Breast epithelium (tissue), 4 donors: Measurements from ENCODE around the gene MAMDC4. TPM values are rescaled to one million over a fixed set of nuclear protein-coding genes. Genes with fewer than 3 reads are reported as not detected.
A peak's percentile ranks its signal among the peaks of the same experiment; 100 is the strongest.

ENCODE experiments used
- DNase-seq, 2 donors: peaks; one replicate each; pipeline ENCODE4 v3.0.0-alpha.2; 2019; ENCODE audit warnings: low spot score in 2 of 2
- H3K27ac ChIP-seq, 2 donors: fragments of 200-600 bp; sonication (generic) in 1 of 2; one replicate each; pipeline ENCODE4 v1.5.1; 2016 to 2019; ENCODE audit warnings: mild to moderate bottlenecking in 1 of 2
- H3K27me3 ChIP-seq, 2 donors: fragments of 200-600 bp; sonication (generic) in 1 of 2; one replicate each; pipeline versions ENCODE4 v1.5.1 to v1.6.0; 2017 to 2019; ENCODE audit warnings: control low read depth in 1 of 2, mild to moderate bottlenecking in 1 of 2
- H3K36me3 ChIP-seq: fragments of 200-600 bp; one replicate; pipeline ENCODE4 v1.5.1; 2019
- H3K4me1 ChIP-seq, 2 donors: fragments of 200-600 bp; sonication (generic); one replicate each; pipeline ENCODE4 v1.5.1; 2016 to 2019; ENCODE audit warnings: control low read depth in 1 of 2
- H3K4me3 ChIP-seq, 3 donors: fragments of 200-600 bp; sonication (generic); 1 replicate in 2 of 3; 2 replicates in 1 of 3; pipeline ENCODE4 v1.5.1; 2016 to 2019; ENCODE audit warnings: mild to moderate bottlenecking in 3 of 3, moderate library complexity in 2 of 3
- H3K9me3 ChIP-seq, 2 donors: fragments of 200-600 bp; sonication (generic) in 1 of 2; one replicate each; pipeline ENCODE4 v1.5.1; 2016 to 2019; ENCODE audit warnings: control low read depth in 1 of 2
- CTCF ChIP-seq, 3 donors: fragments of 450-650 bp; IDR thresholded peaks; one replicate each; pipeline ENCODE4 v1.5.1; 2016 to 2017; ENCODE audit warnings: antibody characterized with exemption in 3 of 3, mild to moderate bottlenecking in 3 of 3, moderate library complexity in 3 of 3
- POLR2A ChIP-seq: fragments of 450-650 bp; IDR thresholded peaks from one replicate; pipeline ENCODE4 v1.6.1; 2016; ENCODE audit warnings: antibody characterized with exemption, mild to moderate bottlenecking, moderate library complexity
- POLR2AphosphoS5 ChIP-seq, 3 donors: sonication (generic); formaldehyde crosslinking; IDR thresholded peaks; one replicate each; pipeline ENCODE4 v1.6.1; 2017; ENCODE audit warnings: antibody characterized with exemption in 3 of 3
- intact Hi-C: fragments of 100-400 bp; cut with DNase I; formaldehyde crosslinking; loops from one replicate; pipeline ENCODE4 v1.15.1; 2023; ENCODE audit warnings: low total_unique reads
- total RNA-seq, 3 donors: library from RNA; depleted of rRNA; stranded (reverse); fragments of >200 nt; gene quantifications; one replicate each; pipeline ENCODE4 v1.1.0, GENCODE V29; 2016

The MAMDC4 gene
- total RNA-seq, 3 donors from 2014 or later: 0.64 to 5.6 (median 3.4) TPM

DNA sequence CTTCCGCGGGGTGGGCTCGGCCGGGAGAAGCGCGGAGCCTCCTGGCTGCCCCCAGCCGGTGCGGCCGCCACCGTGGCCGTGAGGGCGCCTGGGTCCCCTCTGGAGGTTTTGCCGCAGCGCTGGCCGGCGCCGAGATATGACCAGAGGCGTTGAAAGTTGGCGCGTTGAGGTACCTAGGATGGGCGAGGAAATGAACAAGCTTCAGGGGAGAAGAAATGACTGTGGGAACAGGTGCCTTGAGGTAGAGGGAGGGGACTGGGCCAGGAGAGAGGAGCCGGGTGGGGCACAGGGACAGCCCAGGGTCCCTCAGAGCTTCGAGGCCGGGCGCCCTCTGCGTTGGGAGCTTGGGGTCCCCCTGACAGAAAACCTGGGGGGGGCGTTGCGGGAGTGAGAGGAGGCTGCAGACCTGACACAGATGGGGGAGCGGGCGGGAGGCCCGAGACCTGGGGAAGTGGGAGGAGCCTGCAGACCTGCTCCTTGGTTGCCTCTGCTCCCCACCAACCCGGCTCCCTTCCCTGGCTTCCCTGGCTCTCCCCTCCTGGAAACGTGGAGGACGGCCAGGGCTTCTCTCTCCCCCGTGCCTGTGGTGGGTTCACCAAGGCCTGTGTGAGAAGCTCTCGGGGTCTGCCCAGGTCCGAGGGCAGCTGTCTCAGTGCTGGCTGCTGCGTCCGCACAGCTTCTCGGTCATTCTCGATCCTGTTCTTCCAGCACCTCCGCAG lies 30.2 kb upstream of the MAMDC4 start:
- Histone ChIP-seq H3K9me3 (no peaks in the 10 kb centered on the region), H3K4me1 (no peaks in the 10 kb centered on the region), H3K4me3 (peak overlapping the region; percentile 31 to 57 (median 36)), H3K27ac (no peak overlapping the region), H3K36me3 (peaks cover 6% of the 10 kb centered on the region), H3K27me3 (no peaks in the 10 kb centered on the region)
- TF ChIP-seq POLR2AphosphoS5 (IDR thresholded peaks at IDR 0.05) (no peak), POLR2A (no peak), CTCF (IDR thresholded peaks at IDR 0.05) (no peak)
- DNase-seq: no peak
- intact Hi-C loops: no loop called here

DNA sequence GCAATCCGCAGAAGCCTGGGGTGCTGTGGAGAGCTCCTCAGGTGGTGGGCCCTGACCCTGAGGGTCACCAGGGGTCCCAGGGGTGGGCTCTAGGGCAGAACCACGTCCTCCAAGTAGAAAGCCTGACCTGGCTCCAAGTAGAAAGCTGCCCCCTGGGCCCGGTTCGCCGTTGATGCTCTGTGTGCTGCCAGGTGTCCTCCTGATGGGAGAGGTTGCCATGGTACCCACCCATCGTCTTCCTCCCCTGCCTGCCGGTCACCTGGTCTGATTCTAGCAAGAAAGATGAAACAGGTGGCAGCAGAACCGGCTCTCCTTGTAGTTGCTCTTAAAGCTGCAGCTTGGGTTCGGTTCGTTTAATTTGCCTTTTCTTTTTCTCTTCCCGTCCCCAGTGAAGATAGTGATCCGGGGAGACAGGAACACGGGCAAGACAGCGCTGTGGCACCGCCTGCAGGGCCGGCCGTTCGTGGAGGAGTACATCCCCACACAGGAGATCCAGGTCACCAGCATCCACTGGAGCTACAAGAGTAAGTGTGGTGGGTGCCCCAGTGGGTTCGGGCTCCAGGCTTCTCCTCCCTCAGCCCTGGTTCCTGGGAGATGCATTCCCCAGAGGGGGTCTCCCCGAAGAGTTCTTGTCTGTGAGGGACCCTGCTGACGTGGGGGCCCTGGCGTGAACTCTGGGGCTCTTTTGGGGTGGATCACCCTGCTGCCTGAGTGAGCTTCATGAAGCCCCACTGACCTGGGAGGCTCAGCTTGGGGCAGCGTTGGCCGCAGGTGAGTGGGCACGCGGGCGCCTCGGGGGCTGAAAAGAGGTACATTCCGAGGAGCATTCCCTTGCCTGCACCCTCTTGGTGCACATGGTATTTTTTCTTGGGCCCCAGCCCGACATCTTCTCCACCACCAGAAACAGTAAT lies 28.8 kb upstream of the MAMDC4 start:
- TF ChIP-seq POLR2AphosphoS5 (IDR thresholded peaks at IDR 0.05) (no peak), CTCF (IDR thresholded peaks at IDR 0.05) (no peak), POLR2A (no peak)
- no peaks in the 10 kb centered on the region for H3K9me3 ChIP-seq
- no peak overlapping the region for H3K4me3 ChIP-seq
- no peaks in the 10 kb centered on the region for H3K4me1 ChIP-seq
- no peak overlapping the region for H3K27ac ChIP-seq
- intact Hi-C loops: no loop called here
- peaks cover 6% of the 10 kb centered on the region for H3K36me3 ChIP-seq
- DNase-seq: no peak
- H3K27me3 ChIP-seq: no peaks in the 10 kb centered on the region

- Histone ChIP-seq H3K9me3 (no peaks in the 10 kb centered on the region), H3K4me1 (no peaks in the 10 kb centered on the region), H3K27me3 (no peaks in the 10 kb centered on the region), H3K27ac (no peak overlapping the region), H3K4me3 (no peak overlapping the region), H3K36me3 (peaks cover 9% of the 10 kb centered on the region)
- intact Hi-C loops: no loop called here
- TF ChIP-seq POLR2AphosphoS5 (IDR thresholded peaks at IDR 0.05) (no peak), CTCF (IDR thresholded peaks at IDR 0.05) (no peak), POLR2A (no peak)
- DNase-seq: no peak
These were observed 27.5 kb upstream of the MAMDC4 start for GRCh38 chr9:136824496-136825225.

DNA sequence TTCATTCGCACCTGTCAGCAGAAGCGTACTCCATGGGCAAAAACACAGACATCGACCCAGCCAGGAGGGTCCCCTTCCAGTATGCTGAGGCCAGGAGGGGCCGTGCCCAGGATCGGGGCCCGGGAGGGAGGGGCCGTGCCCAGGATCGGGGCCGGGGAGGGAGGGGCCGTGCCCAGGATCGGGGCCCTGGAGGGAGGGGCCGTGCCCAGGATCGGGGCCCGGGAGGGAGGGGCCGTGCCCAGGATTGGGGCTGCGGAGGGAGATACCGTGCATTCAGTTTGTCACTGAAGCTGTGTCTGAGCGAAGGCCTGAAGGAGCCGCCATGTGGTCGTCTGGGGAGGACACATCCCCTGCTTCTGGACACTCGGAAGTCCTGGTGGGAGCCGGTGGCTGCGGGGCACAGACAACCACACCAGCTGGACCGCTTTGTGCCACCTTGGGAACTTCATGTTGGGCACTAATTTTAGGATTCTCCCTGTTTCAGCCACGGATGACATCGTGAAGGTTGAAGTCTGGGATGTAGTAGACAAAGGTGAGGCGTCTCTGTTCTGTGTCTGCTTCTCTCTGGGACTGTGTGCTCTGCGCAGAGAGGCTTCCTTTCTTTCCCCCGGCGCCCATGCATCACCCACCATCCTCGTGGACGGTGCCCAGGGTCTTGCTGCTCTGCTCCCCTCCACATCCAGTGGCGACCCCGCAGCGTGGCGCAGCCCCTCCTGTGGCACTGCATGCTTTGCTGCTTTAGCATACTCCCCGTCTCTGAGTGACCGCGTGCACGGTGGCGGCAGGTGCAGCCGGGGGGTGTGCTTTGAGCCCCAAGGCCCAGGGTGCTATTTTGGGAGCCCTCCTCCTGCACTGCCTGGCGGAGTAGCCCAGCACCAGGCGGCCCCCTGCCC lies 26.6 kb upstream of the MAMDC4 start:
- no peak for DNase-seq
- H3K4me1 ChIP-seq: no peaks in the 10 kb centered on the region
- intact Hi-C loops: no loop called here
- no peaks in the 10 kb centered on the region for H3K9me3 ChIP-seq
- no peak overlapping the region for H3K27ac ChIP-seq
- H3K27me3 ChIP-seq: no peaks in the 10 kb centered on the region
- no peak overlapping the region for H3K4me3 ChIP-seq
- TF ChIP-seq POLR2AphosphoS5 (IDR thresholded peaks at IDR 0.05) (no peak), POLR2A (no peak), CTCF (IDR thresholded peaks at IDR 0.05) (no peak)
- peaks cover 16% of the 10 kb centered on the region for H3K36me3 ChIP-seq
